ENCODE results near the gene POU2F3.
"Not testable (repeated sequence)": the region's sequence is repeated elsewhere in the genome, so short reads cannot be mapped to it uniquely, and the experiment has no call there.

POU2F3 gene

DNA sequence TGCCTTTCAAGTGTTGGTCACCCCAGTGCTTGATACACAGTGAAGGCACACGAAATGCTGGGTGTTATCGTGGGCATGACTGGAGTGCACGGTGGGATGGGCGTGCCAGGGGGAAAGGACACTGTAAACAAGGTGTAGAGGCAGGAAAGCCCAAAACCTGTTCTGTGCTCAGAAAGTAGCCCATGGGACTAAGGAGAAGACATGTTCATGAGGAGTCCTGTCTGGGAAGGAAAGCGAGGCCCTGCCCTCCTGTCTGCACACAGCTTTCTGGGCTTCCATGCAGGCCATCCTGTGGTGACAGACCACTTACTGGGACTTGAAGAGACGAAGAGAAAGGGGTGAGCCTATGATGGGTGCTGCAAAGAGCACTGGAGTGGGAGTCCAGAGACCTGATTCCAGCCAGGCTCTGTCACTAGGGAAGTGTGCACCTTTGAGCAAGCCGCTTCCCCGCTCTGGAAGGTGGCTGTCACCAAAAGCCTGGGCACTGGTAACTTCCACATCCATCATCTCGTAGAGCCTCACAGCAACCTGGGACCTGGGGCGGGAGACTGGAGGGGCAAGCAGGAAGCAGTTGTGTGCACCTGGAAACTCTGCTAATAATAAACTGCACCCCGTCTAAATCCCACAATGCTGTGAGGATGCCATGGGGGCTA lies 846 bp upstream of the POU2F3 start:
- 88 to 94% methylated on average over 10 to 11 of the region's 11 CpGs for WGBS, 2 experiments (ENCODE audit: insufficient coverage in 2 of 2)
- Histone ChIP-seq H3K27ac (ENCODE audit: low read depth, low read length, severe bottlenecking) (no peak overlapping the region), H3K36me3 (ENCODE audit: control insufficient read depth, insufficient read depth, low read length) (no peaks in the 10 kb centered on the region), H3K4me3 (ENCODE audit: extremely low read depth, insufficient read depth, low read length, poor library complexity, severe bottlenecking) (no peak overlapping the region), H3K9me3 (ENCODE audit: control insufficient read depth, low read length) (no peaks in the 10 kb centered on the region), H3K4me1 (ENCODE audit: control insufficient read depth, insufficient read depth, low read length, poor library complexity, severe bottlenecking) (no peaks in the 10 kb centered on the region)

DNA sequence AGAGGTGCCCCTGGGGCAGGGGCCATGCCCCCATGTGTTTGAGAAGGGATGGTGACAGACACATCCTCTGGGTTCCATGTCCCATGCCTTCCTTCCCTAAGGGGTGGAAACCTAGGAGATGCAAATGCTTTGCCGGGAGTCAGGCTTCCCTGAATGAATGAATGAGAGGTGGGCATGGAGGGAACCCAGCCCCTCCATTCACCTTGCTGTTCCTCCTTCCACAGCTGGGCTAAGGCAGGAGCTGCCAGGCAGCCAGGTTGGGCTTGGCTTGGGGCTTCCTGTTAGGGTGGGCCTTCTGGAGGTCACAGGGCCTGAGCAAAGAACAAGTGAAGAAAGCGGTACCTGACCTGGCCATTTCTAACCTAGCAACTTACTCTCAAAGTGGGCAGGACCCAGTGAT lies 926 bp downstream of the POU2F3 start:
- Histone ChIP-seq H3K4me1 (ENCODE audit: control insufficient read depth, insufficient read depth, low read length, poor library complexity, severe bottlenecking) (no peaks in the 10 kb centered on the region), H3K27ac (ENCODE audit: low read depth, low read length, severe bottlenecking) (no peak overlapping the region)

DNA sequence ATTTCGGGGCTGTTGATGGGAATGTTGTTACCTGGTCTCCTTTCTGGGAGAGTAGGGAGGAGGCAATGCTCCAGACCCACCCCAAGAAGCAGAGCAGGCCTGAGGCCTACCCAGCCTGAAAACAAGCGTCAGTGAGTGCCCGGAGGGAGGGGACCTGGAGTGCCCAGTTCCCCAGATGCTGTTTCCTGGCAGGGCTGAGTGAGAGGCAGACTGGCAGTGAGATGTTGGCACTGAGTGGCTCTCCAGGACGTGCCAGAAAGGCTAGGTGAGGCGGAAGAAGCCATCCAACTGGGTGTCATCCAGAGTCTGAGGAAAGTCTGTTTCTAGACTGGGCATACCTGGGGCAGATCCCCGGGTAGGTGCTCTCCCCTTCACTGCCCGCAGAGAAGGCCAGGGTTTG lies 1.3 kb downstream of the POU2F3 start:
- Histone ChIP-seq H3K27ac (ENCODE audit: low read depth, low read length, severe bottlenecking) (no peak overlapping the region), H3K36me3 (ENCODE audit: control insufficient read depth, insufficient read depth, low read length) (no peaks in the 10 kb centered on the region), H3K9me3 (ENCODE audit: control insufficient read depth, low read length) (no peaks in the 10 kb centered on the region), H3K4me1 (ENCODE audit: control insufficient read depth, insufficient read depth, low read length, poor library complexity, severe bottlenecking) (no peaks in the 10 kb centered on the region), H3K4me3 (ENCODE audit: extremely low read depth, insufficient read depth, low read length, poor library complexity, severe bottlenecking) (no peak overlapping the region)
- WGBS, 2 experiments (ENCODE audit: insufficient coverage in 2 of 2), result 89 to 92% methylated on average over 6 of the region's 7 CpGs

More for the DNA sequence above, 926 bp downstream of the POU2F3 start:
- H3K4me3 ChIP-seq (ENCODE audit: extremely low read depth, insufficient read depth, low read length, poor library complexity, severe bottlenecking), result no peak overlapping the region
- 100% methylated on average over 1 of the region's 2 CpGs for WGBS, 2 experiments (ENCODE audit: insufficient coverage in 2 of 2)
- H3K36me3 ChIP-seq (ENCODE audit: control insufficient read depth, insufficient read depth, low read length), result no peaks in the 10 kb centered on the region
- H3K9me3 ChIP-seq (ENCODE audit: control insufficient read depth, low read length), result no peaks in the 10 kb centered on the region

DNA sequence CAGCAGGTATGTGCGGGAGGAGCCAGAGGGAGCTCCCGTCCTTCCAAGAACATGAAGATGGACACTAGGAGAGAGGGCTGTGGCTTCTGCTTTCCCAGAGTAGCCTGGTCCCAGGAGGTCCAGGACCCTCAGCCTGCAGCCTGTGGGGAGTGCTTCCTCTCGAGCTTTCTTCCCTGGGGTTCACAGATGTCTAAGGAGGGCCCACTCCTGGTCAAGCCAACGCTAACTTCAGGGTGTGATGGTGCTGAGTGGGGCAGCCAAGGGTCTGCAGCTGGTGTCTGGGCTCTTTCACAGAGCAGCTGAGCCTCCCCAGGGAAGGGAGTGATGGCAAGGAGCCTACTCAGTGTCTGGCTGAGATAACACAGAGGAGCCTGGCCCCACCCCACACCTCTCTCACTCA lies 3.3 kb downstream of the POU2F3 start:
- Histone ChIP-seq H3K4me1 (ENCODE audit: control insufficient read depth, insufficient read depth, low read length, poor library complexity, severe bottlenecking) (peaks cover 1% of the 10 kb centered on the region), H3K4me3 (ENCODE audit: extremely low read depth, insufficient read depth, low read length, poor library complexity, severe bottlenecking) (no peak overlapping the region), H3K9me3 (ENCODE audit: control insufficient read depth, low read length) (no peaks in the 10 kb centered on the region), H3K36me3 (ENCODE audit: control insufficient read depth, insufficient read depth, low read length) (no peaks in the 10 kb centered on the region), H3K27ac (ENCODE audit: low read depth, low read length, severe bottlenecking) (no peak overlapping the region)
- 88 to 97% methylated on average over 1 to 4 of the region's 4 CpGs for WGBS, 2 experiments (ENCODE audit: insufficient coverage in 2 of 2)

DNA sequence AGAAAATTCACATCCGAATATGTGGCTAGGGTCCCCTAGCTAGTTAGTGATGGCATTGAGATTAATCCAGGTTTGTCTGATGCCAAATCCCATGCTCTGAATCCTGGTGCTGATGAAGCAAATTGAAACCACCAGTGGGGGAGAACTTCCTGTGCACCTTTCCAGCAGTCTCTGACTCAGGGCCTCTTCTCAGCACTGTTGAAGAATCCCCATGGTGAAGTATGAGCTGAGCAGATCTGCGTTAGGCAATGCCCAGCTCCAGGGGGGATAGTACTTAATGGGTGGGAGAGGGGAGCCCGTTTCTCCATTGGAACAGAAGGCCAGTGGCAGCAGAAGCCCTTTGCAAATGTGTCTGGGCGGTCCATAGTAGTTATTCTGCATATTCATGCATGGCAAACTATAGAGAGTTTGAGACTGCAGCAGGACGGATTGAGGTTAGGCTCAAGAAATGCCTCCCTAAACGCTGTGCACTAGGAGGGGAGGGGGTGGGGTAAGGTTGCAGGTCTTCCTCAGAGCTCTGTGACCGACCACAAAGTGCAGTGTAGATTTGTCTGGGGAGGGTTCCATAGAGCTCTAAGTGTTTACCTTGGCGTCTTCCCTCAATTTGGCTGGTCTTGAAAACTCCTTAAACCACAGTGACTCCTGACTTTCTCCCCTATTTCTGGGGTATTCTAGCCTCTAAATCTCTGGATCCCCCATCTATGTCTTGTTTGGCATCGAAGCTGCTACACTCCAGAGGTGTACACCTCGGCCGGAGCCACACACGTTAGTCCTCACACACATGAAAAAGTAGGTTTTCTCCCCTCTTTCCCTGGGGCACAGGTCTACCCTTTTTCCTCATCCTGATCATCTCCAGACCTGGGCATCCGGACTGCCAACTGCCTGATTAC lies 4.8 kb downstream of the POU2F3 start:
- no peaks in the 10 kb centered on the region for H3K36me3 ChIP-seq (ENCODE audit: control insufficient read depth, insufficient read depth, low read length)
- H3K27ac ChIP-seq (ENCODE audit: low read depth, low read length, severe bottlenecking), result no peak overlapping the region
- 72 to 74% methylated on average over 10 to 12 of the region's 13 CpGs for WGBS, 2 experiments (ENCODE audit: insufficient coverage in 2 of 2)
- H3K4me3 ChIP-seq (ENCODE audit: extremely low read depth, insufficient read depth, low read length, poor library complexity, severe bottlenecking), result no peak overlapping the region
- no peaks in the 10 kb centered on the region for H3K9me3 ChIP-seq (ENCODE audit: control insufficient read depth, low read length)
- peaks cover 13% of the 10 kb centered on the region for H3K4me1 ChIP-seq (ENCODE audit: control insufficient read depth, insufficient read depth, low read length, poor library complexity, severe bottlenecking)

DNA sequence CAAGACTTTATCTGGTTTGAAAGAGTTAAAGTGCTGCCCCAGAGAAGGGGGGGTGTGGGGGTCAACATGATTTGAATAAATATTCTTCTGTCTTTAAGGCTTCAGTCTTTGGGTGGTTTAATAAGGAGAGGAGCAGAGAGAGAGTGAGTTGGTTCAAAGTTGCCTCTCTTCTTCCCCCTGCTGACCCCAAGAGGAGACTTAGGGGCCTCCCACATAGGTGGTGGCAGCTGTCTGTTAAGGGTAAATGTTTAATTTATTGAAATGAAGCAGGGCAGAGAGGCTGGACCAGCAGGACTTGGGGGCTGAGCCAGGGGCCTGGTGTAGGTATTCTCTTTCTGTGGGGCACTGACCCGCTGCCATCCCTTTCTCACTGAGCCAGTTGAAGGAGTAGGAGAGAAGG lies 5.5 kb downstream of the POU2F3 start:
- WGBS, 2 experiments (ENCODE audit: insufficient coverage in 2 of 2), result 100% methylated on average over 1 of the region's 1 CpG
- Histone ChIP-seq H3K9me3 (ENCODE audit: control insufficient read depth, low read length) (no peaks in the 10 kb centered on the region), H3K27ac (ENCODE audit: low read depth, low read length, severe bottlenecking) (no peak overlapping the region), H3K4me1 (ENCODE audit: control insufficient read depth, insufficient read depth, low read length, poor library complexity, severe bottlenecking) (peaks cover 13% of the 10 kb centered on the region), H3K4me3 (ENCODE audit: extremely low read depth, insufficient read depth, low read length, poor library complexity, severe bottlenecking) (no peak overlapping the region), H3K36me3 (ENCODE audit: control insufficient read depth, insufficient read depth, low read length) (no peaks in the 10 kb centered on the region)

DNA sequence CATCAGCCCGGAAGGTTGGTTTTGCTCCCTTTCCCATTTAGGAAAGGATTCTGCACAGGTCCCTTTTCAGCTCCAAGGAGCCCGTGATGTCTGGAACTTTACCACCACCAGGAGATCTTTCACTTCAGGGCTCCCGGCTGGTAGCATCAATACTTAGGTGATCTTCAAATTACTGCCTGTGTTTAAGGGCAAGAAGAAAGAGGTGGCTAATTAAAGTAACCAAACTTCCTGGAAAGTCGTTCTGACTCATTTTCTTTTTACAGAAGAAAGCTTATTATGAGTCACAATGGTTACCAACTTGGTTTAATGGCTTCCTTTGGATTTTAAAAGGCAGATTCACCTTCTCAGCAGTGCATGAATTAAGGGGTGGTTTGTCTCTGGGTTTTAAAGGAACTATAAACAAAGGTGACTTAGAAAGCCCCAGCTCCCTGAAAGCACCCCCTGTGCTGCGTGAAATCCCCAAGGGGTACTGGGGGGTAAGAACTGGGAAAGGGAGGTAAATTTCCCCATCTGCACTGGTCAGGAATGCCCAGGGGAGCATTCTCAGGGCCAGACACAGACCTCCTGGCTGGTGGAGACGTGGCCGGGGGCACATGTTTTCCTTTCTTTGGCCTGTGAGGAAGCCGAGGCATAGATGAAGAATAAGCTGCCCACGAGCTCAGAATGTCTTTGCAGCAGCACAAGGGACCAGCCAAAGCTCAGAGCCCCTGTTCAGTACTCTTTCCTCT lies 8.8 kb downstream of the POU2F3 start:
- Histone ChIP-seq H3K4me1 (ENCODE audit: control insufficient read depth, insufficient read depth, low read length, poor library complexity, severe bottlenecking) (peaks cover 13% of the 10 kb centered on the region), H3K4me3 (ENCODE audit: extremely low read depth, insufficient read depth, low read length, poor library complexity, severe bottlenecking) (no peak overlapping the region), H3K36me3 (ENCODE audit: control insufficient read depth, insufficient read depth, low read length) (no peaks in the 10 kb centered on the region), H3K27ac (ENCODE audit: low read depth, low read length, severe bottlenecking) (peak overlapping the region; percentile 23), H3K9me3 (ENCODE audit: control insufficient read depth, low read length) (no peaks in the 10 kb centered on the region)
- 48 to 53% methylated on average over 7 to 8 of the region's 9 CpGs for WGBS, 2 experiments (ENCODE audit: insufficient coverage in 2 of 2)

DNA sequence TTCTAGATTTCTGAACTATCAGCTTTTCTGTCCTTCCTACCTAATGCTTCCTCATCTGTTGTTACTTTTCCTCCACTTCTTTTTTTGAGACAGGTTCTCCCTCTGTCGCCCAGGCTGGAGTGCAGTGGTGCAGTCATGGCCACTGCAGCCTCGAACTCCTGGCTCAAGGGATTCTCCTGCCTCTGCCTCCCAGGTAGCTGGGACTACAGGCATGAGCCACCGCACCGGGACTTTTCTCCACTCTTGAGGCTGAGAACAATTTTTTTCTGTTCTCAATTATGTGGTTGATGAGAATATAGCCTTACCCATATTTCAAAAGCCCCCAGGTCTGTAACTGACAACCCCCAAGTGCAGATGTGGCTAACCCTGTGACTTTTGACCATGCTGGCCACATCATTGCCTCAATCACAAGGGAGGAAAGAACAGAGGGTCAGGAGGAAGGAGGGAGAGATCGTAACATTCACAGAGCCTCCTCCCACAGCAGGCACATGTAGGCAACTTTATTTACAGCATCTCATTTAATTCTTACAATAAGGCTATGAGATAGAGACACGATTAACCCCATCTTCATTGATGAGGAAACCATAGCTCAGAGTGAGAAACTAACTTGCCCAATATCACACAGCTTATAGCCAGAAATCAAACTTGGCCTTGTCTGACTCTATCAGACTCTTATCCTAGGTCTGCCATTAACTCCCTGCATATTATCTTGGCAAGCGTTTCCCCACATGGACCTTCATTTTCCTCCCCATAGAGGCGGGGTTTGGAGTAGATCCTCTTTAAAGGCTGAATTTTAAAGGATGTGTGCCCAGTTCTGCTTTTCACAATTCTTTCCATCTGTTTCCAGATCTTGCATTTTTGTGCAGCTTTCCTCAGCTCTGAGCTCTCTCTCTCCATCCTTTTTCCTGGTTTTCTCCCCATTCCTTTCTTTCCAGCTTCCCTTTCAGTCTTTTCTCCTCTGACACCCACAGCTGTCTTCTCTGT lies 9.6 kb downstream of the POU2F3 start:
- Histone ChIP-seq H3K9me3 (ENCODE audit: control insufficient read depth, low read length) (no peaks in the 10 kb centered on the region), H3K27ac (ENCODE audit: low read depth, low read length, severe bottlenecking) (no peak overlapping the region), H3K4me3 (ENCODE audit: extremely low read depth, insufficient read depth, low read length, poor library complexity, severe bottlenecking) (no peak overlapping the region), H3K36me3 (ENCODE audit: control insufficient read depth, insufficient read depth, low read length) (no peaks in the 10 kb centered on the region), H3K4me1 (ENCODE audit: control insufficient read depth, insufficient read depth, low read length, poor library complexity, severe bottlenecking) (peaks cover 13% of the 10 kb centered on the region)
- 88 to 94% methylated on average over 5 of the region's 8 CpGs for WGBS, 2 experiments (ENCODE audit: insufficient coverage in 2 of 2)

DNA sequence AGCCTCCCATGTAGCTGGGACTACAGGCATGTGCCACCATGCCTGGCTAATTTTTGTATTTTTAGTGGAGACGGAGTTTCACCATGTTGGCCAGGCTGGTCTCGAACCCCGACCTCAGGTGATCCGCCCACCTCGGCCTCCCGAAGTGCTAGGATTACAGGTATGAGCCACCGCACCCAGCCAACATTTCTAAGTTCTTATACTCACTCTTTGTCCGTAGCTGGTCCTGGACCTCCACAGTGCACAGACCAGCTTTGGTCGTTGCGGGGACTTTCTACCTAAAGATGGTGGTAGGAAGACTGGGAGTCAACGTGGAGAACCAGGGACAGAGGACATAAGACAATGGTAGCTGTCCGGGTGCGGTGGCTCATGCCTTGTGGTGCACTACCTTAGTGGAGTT lies 13.4 kb downstream of the POU2F3 start:
- not testable (repeated sequence) for H3K36me3 ChIP-seq (ENCODE audit: control insufficient read depth, insufficient read depth, low read length); H3K9me3 ChIP-seq (ENCODE audit: control insufficient read depth, low read length); H3K27ac ChIP-seq (ENCODE audit: low read depth, low read length, severe bottlenecking); H3K4me1 ChIP-seq (ENCODE audit: control insufficient read depth, insufficient read depth, low read length, poor library complexity, severe bottlenecking); H3K4me3 ChIP-seq (ENCODE audit: extremely low read depth, insufficient read depth, low read length, poor library complexity, severe bottlenecking)
- 93 to 95% methylated on average over 8 to 13 of the region's 13 CpGs for WGBS, 2 experiments (ENCODE audit: insufficient coverage in 2 of 2)
